HG03196 (cell line): ENCODE data around the gene ZSWIM7.

Source experiments
- ATAC-seq: cut with Tn5 transposase; IDR thresholded peaks from one replicate; pipeline ENCODE4 v1.9.1; 2021; ENCODE audit not compliant: unreplicated experiment

The ZSWIM7 gene

DNA sequence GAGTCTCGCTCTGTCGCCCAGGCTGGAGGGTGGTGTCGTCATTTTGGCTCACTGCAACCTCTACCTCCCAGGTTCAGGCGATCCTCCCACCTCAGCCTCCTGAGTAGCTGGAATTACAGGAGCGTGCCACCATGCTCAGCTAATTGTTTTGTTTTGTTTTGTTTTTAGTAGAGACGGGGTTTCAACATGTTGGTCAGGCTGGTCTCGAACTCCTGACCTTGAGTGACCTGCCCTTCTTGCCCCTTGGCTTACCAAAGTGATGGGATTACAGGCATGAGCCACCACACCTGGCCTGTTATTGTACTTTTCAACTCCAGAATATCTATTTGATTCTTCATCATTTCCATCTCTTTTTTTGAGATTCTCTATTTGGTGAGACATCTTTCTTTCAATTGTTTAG lies 63.6 kb downstream of the ZSWIM7 start:
- no peak for ATAC-seq

DNA sequence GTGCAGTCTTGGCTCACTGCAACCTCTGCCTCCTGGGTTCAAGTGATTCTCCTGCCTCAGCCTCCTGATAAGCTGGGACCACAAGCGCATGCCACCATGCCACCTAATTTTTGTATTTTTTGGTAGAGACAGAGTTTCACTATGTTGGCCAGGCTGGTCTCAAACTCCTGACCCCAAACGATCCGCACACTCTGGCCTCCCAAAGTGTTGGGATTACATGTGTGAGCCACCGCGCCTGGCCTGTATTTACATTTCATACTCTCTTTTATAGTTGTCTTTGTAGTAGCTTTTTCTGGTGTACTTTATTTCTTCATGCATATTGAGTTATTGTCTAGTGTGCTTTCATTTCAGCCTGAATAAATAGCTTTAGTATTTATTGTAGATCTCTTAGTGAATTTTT lies 64.6 kb downstream of the ZSWIM7 start:
- no peak for ATAC-seq

- ATAC-seq, result no peak
These were observed 68.1 kb downstream of the ZSWIM7 start for GRCh38 chr17:15931394-15931793.

DNA sequence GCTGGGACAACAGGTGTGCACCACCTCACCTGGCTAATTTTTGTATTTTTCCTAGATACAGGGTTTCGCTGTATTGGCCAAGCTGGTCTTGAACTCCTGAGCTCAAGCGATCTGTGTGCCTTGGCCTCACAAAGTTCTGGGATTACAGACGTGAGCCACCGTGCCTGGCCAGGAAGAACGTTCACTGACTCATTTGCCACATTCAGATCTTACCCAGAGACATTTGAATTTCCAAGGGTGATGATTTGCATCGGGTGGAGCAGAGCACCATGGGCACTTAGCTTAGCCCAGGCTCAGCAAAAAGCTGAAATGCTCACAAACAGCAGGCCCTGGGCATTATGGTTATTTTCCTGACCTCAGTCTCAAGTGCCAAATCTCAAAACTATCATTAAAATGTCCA lies 69.1 kb downstream of the ZSWIM7 start:
- ATAC-seq, result no peak

DNA sequence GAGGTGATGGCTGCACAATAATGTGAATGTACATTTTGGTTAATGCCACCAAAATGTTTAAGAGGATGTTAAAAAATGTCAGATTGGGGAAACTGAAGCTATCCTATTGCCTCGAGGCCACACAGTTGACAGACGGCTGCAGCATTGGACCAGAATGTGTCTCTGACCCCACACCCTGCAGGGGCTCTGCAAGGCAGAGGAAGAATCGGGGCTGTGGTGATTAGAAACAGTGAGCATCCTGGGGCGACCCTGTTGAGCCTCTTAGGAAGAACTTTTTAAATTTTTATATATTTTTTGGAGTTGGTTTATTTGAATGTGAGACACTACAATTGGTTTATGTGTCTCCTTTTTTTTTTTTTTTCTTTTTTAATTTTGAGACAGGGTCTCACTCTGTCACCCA lies 69.6 kb downstream of the ZSWIM7 start:
- ATAC-seq, result no peak

- no peak for ATAC-seq
These were observed 71.2 kb downstream of the ZSWIM7 start for GRCh38 chr17:15928286-15928785.
